CD4-positive, alpha-beta T cell treated with Interleukin-4 for 4 hours (primary cell): ENCODE data around the gene PIGA.

Source experiments
- DNase-seq: peaks from one replicate; pipeline ENCODE4 v3.0.0-alpha.2; 2020

PIGA gene, protein sequence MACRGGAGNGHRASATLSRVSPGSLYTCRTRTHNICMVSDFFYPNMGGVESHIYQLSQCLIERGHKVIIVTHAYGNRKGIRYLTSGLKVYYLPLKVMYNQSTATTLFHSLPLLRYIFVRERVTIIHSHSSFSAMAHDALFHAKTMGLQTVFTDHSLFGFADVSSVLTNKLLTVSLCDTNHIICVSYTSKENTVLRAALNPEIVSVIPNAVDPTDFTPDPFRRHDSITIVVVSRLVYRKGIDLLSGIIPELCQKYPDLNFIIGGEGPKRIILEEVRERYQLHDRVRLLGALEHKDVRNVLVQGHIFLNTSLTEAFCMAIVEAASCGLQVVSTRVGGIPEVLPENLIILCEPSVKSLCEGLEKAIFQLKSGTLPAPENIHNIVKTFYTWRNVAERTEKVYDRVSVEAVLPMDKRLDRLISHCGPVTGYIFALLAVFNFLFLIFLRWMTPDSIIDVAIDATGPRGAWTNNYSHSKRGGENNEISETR

DNA sequence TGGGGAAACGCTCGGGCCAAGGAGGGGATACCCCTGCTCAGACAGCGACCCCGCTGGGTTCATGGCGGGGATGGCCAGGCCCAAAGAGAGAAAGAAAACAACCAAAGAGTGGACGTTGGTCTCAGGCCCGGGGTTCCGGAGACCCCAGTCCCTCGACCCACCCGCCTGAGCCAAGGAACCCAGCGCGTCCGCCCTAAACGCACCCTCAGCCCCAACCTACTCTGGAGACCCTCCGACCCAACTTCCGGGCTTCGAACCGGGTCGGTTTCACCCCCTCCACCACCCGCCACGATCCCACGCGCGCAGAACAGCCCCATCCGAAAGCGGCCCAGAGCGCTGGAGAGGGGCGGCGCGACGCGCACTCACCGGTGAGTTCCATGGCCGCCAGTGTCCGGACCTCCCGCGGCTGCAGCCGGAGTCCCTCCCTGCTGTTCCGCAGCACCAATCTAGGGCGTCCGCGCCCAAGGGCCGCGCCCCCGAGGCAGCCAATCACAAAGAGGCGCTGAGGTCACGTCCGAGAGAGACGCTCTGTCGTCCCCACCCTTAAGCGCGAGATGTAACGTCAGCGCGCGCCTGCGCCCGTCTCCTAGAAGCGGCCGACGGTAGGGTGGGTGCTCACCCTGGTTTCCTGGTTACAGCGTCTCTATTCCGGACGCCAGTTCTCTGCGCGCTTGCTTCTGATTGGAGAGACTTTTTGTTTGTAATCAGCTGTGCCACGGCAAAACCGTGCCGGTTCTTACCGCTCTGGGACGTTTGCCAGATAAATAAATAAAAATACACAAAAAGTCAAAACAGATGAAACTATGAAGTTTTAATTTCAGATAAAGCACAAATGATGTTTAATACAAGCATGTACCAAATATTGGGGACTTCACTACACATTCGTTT lies at the start of gene PIGA:
Gene PIGA (minus strand): TSS at position 389 of the 888 bp plus-strand sequence. CDS start 3,593 bp downstream, outside the sequence.
- DNase-seq = peak; percentile 93

DNA sequence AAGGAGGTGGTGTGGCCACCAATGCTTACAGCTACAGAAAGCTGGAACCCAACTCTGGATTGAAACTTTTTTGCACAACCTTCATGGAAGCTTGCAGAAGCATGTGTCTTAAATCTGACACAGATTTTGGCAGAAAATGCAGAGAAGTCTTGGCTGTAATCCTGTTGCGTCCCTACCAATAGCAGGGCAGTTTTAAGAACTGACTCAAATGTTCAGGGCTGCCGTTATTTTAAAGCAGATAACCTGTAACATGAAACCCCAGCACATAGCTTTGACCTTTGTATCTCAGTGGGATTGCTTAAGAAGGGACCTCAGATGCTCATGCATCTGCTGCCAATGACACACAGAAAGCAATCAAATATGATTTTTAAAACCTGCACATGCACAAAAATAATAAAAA lies 49.0 kb upstream of the PIGA start, which contains the start of gene VEGFD:
Gene VEGFD (minus strand): TSS at position 110 of the 400 bp plus-strand sequence. CDS start 467 bp downstream, outside the sequence.
- no peak for DNase-seq

DNA sequence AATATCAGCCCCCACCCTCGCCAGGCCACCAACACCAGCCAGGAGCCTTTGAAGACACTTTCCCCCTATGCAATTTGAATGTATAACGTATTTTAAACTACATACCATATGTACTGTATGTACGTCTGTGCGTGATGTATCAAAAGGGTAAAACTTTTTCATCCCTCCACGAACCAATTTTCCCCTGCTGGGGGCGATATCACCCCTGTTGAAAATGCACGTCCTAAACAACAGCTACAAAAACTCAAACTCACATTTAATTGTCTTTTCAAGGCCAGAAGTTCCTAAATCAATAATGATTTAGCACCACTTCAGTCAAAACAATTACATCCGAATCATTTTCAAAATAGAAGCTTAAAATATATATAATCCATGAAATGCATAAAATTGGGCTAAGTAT lies 47.5 kb upstream of the PIGA start:
- no peak for DNase-seq

DNA sequence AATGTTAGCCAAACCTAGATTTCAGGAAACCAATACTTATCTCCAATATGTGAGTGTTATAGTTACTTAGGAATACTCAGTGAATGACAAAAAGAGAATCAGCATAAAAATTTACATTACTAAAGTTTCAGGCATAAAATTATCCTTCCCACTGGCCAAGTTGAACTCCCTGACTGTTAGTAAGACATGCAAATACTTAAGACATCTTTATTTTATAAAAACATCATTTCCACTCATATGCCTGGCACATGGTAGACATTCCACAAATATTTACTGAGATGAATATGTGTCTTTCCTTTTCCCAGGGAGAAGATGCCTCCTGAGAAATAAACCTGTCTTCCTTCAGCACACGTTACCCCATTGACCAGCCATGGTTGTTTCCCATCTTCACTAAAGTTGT lies 41.6 kb upstream of the PIGA start:
- no peak for DNase-seq

DNA sequence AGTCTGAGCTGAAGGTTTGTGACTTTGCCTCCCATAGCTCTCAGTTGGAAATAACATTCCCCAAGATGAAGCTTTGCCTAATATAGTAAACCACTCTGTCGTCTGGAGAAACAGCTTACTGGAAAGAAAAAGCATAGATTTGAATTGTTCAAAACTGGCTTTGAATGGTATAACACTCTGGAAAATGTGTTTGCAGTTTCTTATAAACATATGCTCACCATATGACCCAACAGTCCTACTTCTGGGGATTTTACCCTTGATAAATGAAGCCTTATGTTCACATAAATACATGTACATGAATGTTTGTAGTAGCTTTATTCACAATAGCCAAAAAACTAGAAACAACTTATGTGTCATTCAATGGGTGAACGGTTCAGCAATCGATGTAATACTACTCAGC lies 38.7 kb upstream of the PIGA start:
- DNase-seq = no peak

DNA sequence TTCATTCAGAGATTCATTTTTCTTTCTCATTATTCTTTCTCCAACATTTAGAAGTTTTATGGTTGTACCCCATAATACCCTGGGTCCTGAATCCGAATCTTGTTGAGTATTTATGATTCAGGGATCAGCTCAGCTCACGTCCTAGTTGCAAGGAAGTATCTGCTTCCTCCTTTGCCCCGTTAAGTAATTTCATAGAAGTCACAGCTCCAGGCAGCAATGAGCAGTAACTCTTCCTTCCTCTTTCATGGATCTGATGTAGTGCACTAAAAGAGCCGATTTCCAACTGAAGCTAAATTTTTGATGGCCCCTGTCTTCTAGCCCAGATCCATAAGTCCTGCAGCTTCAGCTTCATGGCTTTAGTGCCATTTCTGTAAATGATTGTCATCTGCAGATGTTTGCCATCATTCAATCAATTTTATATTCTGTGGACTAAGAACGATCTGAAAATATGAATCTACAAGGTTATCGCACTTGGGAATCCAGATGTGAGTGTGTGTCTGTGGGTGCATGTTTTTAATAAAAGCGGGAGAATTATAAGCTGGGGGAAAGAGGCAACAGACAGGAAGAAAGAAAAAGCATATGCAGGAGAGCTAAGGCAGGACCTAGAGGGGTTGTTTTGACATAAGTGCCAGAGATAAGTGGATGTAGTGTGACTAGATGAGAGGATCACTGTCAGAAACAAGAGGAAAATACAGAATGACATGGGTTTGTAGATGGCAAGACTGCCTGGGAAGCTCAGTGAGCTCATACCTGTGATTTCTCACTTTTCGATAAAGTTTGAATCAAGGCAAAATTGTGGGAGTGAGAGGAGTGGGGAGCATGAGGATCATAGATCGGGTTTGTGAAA lies 31.4 kb upstream of the PIGA start:
- DNase-seq = no peak

DNA sequence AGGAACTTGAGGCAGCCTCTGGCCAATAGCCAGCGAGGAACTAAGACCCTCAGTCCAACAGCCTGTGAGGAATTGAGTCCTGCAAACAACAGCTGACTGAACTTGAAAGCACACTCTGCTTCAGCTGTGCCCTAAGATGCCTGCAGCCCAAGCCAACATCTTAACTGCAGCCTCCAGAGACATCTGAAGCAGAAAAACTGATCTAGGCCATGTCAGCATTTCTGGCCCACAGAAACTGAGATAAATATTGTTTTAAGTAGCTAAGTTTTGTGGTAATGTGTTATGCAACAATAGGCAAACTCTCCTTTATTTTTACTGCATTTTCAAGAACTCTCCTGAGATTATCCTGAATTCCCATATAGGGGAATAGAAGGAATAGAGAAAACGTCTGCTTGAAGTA lies 24.4 kb upstream of the PIGA start:
- DNase-seq = no peak

DNA sequence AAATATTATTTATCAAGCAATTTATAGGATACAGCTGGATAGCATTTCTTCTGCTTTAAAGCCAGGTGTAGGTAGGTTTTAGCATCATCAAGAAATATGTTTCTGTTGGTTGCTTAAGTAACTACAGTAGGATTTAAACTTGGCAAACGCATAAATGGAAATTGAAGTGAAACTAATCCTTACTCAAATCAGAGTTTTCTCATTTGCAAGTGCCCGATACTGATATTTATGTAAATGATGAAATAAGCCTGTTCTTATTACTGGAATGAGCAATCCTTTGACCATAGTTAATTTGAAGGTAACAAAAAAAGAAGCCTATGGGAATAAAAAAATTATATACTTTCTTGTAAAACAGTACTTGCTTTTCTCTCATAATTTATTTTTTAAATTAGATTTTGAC lies 23.2 kb upstream of the PIGA start:
- no peak for DNase-seq

DNA sequence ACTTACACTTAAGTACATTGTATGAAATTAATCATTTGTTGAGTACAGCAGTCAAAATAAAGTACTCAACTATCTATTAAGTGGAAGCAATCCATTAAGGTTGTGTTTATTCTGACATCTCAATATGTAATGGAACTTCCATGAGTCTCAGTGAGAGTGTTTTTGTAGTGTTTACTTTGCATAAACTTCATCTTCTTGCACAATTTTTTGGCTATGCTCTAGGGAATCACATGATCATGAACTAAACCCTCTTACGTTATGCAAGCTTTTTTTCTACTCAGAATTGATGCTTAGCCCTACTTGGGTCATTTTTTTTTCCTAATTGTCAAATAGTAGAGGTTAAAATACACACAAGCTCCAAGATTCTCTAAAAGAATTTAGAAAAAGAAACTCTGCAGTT lies 21.1 kb upstream of the PIGA start:
- no peak for DNase-seq

DNA sequence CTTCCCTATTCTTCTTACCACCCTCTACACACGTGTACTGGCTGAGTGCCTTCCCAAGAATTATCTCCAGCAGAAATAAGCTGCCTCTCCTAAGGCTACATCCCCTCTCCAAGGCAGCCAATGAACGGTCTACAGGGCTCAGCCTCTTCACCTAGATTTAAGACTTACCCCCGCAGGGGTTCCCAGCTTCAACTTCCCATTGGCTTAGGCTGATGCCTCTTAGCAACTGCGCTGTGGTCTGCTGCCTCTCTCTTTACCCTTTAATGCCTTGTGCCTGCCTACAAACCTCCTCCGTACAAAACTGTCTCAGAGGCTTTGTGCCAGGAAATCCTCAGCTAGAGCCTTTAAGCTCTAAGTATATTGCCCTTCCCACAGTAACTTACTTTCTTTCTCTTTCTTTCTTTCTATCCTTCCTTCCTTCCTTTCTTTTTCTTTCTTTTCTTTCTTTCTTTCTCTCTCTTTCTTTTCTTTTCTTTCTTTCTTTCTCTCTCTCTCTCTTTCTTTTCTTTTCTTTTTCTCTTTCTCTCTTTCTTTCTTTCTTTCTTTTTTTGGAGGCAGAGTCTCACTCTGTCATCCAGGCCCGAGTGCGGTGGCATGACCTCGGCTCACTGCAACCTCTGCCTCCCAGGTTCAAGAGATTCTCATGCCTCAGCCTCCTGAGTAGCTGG lies 15.1 kb upstream of the PIGA start:
- no peak for DNase-seq

DNA sequence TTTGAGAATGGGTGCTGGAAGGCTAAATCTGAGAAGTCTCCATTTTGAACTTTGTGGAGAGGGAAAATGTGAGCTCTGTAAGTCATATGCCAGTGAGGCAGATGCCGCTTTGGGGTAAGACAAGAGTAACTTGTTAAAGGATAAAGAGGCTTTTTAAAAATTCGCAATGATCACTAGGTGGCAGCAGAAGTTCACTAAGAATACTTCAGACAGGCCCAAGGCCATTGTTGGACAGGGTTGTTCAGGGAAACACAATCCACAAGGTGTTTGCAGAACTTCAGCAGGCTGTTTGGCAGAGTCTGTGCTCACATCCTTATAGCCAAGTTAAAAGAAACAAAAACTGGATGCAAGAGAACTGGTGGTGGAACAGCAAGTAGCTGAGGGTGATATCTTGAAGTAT lies 13.7 kb upstream of the PIGA start:
- DNase-seq = peak; percentile 32

DNA sequence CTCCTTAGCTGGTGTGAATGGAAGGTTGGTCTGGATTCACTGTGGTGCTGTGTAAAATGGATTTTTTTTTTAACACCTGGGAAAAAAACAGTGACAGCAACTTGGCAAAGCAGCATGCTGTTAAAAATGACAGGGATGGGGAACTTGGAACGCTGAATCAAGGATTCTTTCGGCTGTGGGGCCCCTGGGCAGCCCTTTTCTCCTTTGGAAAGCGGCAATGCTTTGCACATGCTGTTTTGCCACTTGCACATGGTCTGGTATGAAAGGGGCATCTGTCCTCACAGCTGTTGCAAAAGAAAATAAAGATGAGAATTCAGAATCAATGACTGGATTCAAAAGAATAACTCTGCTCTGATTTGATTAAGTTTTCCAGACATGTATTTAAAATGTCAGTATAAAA lies 10.7 kb upstream of the PIGA start:
- DNase-seq = no peak

DNA sequence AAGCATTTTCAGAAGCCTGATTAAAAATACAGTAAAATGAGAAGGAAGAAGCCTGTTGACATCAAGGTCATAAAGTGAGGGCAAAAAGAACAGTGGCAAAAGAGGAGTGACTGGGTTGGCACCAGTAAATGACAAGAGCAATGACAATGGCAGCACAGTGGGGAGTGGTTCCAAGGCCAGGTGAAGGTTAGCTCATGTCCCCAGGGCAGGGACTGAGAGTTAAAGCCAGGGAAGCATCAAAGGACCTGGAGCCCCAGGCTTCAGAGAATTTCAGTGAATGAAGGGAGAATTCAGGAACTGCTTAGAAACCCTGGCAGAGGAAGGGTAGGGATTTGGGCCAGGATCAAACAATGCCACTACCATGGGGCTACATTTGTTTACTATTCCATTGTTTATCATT lies 8.8 kb upstream of the PIGA start:
- no peak for DNase-seq

DNA sequence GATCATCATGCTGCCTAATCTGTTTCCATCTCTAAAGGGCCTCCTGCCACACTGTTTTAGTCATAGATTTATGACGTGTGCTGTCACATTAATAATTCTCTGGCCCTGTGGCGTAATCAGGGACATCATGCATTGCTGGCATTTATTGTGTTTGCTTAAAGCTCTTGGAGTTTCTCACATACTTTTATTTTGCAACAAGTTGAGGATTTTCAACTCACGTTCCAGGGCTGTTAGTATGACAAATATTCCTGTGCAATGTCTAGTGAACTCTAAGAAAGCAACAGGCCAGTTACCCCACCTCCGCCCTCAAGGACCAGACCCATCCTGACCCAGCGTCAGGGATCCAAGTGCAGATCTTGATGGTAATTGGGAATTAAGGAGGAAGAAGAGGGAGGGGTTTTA lies 7.8 kb upstream of the PIGA start:
- DNase-seq = no peak

DNA sequence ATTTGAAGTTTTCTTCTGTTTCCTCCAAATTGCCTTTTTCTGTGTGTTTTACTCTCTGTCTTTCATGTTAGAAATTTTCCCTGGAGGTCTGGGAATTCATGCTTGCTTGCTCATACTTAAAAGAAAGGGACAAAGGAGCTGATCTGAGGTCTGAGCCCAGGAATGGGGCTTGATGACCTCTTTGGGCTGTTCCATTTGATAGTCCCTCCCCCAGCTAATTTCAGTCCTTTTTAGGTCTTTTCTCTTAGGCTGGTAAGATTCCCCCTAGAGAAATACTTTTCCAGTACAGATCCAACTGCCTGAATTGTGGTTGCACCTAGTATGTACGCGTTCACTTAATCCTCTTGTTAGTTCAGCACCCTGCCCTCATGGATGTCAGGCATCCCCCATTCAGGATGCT lies 5.5 kb upstream of the PIGA start:
- no peak for DNase-seq

DNA sequence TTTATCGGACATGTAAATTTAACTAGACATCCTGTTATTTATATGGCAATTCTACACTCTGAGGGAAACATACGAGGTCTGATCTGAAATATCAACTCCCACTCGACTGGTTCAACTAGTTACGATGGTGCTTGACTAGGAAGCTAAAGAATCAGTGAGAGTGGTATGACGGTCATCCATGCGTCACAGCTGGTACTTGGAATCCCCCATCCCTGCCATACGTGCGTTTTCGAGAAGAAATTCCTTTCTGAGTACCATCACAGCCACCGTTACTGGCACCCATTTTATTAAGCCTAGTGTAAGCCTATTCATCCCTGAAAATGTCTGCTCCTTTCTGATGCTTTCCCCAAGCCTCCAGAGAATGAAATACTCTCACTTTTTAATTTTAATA lies 695 bp upstream of the PIGA start:
- DNase-seq = peak; percentile 35

DNA sequence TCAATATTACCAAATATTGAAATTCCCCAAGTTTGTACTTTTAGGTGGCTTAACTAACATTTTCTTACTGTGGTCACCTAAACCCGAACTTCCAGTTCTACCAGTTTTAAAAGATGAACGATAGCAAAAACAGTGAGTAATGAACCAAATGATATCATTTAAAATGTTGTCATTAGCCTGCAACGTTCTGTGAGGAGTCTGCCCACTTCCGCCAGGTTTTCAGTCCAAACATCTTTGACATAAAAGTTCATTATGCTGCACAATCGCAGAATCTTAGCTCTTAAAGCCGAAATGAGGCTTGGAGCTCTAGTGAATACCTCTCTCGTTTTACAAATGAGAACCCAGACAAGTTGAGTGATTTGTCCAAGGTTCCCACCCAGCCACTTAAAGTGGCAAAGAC lies 762 bp downstream of the PIGA start:
- peak; percentile 35 for DNase-seq

DNA sequence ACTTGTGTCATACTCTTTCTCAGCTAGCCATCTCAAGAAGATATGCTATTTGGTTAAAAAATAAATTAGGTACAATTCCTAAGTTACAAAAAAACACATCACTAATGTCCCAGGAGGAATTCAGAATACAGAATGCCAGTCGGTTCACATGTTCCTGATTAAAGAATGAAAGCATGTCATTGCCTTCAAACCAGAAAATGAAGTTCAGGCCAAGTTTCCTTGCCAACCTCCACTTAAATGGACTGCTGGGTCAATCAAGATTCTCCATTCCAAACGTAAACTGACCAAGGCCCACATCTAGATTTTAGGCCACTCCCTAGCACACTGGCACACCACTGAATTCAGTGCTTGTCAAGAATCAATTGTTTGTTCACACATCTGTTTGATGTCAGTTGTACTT lies 6.5 kb downstream of the PIGA start:
- DNase-seq = no peak

DNA sequence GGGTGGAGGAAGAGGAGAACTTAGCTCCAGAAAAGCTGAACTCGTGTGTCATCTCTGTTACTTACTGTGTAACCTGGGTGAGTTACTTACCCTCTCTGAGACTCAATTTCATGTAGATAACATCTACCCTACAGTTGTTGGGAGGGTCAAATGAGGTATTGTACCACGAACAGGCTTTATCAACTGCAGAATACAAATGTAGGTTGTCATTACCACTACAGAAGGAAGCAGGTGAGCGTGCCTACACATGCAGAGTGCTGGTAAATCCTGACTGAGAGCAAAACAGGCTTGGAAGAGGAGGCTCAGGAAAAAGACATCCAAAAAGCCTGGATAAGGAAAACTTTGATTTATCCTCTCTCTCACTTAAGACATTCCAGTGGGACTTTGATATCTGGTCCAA lies 7.2 kb downstream of the PIGA start:
- DNase-seq = no peak

DNA sequence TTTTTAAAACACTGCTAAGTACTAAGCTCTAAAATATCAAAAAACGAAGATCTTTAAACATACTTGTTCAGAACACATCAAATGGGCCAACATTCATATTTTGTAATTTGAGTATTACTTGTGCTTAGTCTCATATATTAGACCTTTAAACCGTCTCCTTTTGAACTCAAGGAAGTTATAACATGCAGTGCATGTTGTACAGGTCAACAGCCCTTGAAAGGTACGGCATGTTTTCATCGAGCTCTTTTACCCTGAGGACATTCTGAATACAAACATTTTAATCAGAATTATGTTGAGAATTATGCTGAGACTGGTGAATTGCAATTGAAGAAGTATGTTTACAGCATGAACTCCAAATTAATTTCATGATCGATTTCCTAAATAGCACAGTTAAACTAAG lies 12.9 kb downstream of the PIGA start:
- no peak for DNase-seq

DNA sequence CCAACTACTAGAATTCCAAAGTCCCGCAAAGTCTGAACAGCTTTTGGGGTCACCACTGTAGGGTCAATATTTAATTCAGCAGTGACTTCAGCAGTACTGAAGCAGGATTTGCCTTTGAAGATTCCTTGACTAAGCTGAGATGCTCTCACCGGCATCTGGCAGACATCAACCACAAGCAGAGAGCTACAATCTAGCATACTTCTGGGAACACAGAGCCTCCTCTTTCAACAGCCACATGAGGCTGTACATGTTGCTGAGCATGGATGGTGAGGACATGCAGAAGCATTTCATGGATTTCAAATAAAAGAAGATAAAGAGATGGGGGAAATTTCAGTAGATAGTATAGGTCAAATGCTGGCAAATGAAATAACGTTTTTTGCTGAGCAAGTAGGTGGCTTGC lies 13.3 kb downstream of the PIGA start:
- no peak for DNase-seq

DNA sequence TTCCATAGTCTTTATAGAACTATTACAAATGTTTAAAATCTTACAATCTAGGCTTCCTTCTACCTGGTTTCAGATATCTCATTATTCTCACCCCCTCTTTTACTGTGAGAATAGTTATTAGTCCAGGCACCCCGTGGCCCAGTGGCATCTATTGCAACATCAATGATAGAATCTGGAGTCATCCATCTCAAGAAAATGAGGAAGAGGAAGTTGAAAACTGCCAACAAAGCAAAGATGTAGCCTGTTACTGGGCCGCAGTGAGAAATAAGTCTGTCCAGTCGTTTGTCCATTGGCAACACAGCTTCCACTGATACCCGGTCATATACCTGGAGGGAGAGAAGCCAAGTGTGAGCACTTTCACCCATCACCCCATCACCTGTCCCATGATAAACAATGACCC lies 13.9 kb downstream of the PIGA start:
- no peak for DNase-seq
